ENCODE data around the gene ARHGAP4.

Gene ARHGAP4

DNA sequence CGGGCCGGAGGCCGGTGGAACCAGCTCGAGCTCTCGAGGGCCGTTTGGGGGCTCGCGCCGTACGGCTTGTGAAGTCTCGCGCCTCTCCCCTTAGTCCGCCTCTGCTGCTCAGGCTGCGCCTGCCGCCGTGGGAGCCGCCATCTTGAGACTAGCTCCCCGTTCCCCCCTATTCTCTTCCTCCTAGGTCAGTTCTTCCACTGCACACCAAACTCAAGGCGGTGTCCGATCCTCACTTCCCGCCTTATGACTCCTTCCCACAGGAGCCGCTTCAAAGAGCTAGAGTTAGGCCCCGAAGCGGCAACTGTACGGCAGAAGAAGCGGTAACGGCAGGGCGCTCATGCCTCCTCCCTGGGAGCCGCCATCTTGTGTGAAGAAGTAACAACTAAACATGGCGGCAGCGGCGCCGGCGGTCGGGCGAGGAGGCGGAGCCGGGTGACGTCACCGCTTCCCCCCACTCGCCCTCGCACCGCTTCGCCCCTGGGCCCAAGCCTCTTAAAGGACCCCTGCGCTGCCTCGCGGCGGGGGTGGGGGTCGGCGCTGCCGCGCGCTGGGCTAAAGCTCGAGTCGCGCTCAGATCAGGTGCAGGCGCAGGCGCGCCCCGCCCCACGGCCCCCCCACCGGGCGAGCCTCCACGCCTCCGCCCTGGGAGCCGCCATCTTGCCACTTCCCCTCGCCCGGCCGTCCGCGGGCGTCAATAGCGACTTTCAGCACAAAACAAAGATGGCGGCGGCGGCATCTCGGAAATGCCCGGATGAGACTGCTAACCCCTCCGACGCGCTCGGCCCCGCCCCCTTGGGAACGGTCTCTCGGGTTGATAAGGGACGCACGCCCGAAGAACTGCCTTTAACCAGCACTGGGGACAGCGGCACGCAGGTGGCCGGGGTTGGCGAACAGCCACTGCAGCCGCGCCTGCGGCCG, 45.6 kb upstream of the ARHGAP4 start, which contains the start of gene HCFC1:
TSS of gene HCFC1 (minus strand) at position 369 of the 918 bp plus-strand sequence. CDS start 978 bp downstream, outside the sequence.
- DNase-seq = peak; percentile 81
- H3K4me3 ChIP-seq (ENCODE audit: low read depth, low read length) = peak within 1 kb of the TSS; percentile 87
- no peaks in the 10 kb centered on the region for H3K27me3 ChIP-seq (replicated peaks)
- no peaks in the 10 kb centered on the region for H3K36me3 ChIP-seq (replicated peaks)
- peak within 1 kb of the TSS; percentile 98 for H3K27ac ChIP-seq
- TF ChIP-seq, protein P1, sequence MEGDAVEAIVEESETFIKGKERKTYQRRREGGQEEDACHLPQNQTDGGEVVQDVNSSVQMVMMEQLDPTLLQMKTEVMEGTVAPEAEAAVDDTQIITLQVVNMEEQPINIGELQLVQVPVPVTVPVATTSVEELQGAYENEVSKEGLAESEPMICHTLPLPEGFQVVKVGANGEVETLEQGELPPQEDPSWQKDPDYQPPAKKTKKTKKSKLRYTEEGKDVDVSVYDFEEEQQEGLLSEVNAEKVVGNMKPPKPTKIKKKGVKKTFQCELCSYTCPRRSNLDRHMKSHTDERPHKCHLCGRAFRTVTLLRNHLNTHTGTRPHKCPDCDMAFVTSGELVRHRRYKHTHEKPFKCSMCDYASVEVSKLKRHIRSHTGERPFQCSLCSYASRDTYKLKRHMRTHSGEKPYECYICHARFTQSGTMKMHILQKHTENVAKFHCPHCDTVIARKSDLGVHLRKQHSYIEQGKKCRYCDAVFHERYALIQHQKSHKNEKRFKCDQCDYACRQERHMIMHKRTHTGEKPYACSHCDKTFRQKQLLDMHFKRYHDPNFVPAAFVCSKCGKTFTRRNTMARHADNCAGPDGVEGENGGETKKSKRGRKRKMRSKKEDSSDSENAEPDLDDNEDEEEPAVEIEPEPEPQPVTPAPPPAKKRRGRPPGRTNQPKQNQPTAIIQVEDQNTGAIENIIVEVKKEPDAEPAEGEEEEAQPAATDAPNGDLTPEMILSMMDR (IDR thresholded peaks at IDR 0.05; ENCODE audit: low read depth, low read length, missing control alignments) = no peak
- in situ Hi-C loops (cut with HindIII; ENCODE audit: low pct_ligation_motif_present, low sequenced_read_pairs) = no loop called here

DNA sequence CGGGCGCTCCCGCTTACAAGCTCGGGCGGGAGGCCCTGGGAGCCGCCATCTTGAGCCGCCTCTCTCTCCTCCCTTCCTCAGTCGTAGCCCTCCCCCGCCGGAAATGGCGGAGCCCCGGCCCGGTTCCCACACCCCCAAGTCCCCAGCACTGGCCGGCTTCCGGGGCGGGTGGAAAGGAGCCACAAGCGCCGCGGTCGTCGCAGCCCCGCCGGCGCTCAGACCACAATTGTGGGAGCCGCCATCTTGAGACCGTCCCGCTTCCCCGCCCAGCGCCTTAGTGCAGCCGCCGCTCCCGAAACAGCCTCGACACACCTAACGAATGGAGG, 45.0 kb upstream of the ARHGAP4 start:
- peak; percentile 82 for DNase-seq
- Histone ChIP-seq H3K36me3 (replicated peaks) (no peaks in the 10 kb centered on the region), H3K27ac (peak overlapping the region; percentile 98), H3K4me3 (ENCODE audit: low read depth, low read length) (peak overlapping the region; percentile 87), H3K27me3 (replicated peaks) (no peaks in the 10 kb centered on the region)
- TF ChIP-seq, protein P1 (IDR thresholded peaks at IDR 0.05; ENCODE audit: low read depth, low read length, missing control alignments) = no peak
- in situ Hi-C loops (cut with HindIII; ENCODE audit: low pct_ligation_motif_present, low sequenced_read_pairs) = no loop called here

DNA sequence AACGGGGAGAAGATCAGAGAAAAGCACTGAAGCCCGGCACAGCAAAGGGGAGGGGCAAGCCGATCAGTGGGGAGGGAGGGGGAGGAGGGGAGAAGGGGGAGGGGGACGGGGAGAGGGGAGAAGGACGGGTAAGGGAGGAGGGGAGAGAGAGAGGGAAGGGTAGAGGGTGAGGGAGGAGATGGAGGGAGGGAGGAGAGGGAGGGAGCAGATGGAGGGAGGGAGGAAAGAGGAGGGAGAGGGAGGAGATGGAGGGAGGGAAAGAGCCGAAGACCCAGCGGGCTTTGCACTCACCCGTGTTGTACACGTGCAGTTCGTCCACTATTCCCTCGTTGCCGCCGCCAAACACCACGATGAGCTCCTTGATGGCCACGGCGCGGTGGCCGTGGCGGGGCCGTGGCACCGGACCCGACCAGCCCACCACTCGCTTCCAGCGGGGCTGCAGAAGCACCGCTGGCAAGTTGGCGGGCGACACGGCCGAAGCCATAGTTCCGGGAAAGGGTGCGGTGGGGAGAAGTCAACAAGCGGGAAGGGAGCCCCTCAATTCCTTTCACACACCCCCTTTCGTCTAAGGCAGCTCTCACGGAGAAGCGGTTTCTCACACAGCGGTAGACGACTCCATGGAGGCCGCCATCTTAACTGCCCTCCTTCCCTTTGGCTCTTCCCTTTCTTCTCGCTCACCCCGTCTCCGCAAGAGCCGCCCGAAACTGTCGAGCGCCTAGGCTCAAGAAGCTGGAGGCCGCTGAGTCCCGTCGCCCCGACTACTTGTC, 44.5 kb upstream of the ARHGAP4 start:
- DNase-seq = peak; percentile 35
- TF ChIP-seq, protein P1 (IDR thresholded peaks at IDR 0.05; ENCODE audit: low read depth, low read length, missing control alignments) = no peak
- in situ Hi-C loops (cut with HindIII; ENCODE audit: low pct_ligation_motif_present, low sequenced_read_pairs) = no loop called here

DNA sequence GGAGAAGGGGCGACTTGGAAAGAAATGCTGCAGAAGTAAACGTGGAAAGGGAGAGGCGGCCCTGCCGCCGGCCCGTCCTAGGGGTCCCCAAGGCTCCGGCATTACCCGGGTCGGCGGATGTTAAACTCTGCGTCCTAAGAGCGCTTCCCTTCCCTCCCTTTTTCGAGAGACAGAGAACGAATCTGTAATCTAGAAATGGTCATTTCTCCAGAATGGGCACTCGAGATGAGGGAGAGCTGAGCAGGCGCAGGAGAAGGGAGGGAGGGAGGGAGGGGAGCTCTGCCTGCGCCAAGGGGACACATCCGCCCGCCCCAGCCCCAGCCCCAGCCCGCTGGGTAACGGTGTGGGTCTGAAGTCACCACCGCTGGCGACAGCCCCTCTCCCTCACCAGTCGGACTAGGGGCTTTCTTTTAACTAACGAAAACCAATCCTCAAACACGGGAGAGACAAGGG, 43.9 kb upstream of the ARHGAP4 start:
- Histone ChIP-seq H3K36me3 (replicated peaks) (no peaks in the 10 kb centered on the region), H3K4me3 (ENCODE audit: low read depth, low read length) (peak overlapping the region; percentile 87), H3K27me3 (replicated peaks) (no peaks in the 10 kb centered on the region), H3K27ac (no peak overlapping the region)
- DNase-seq = no peak
- TF ChIP-seq, protein P1 (IDR thresholded peaks at IDR 0.05; ENCODE audit: low read depth, low read length, missing control alignments) = no peak
- in situ Hi-C loops (cut with HindIII; ENCODE audit: low pct_ligation_motif_present, low sequenced_read_pairs) = no loop called here

More for the DNA sequence above, 44.5 kb upstream of the ARHGAP4 start:
- Histone ChIP-seq H3K4me3 (ENCODE audit: low read depth, low read length) (peak overlapping the region; percentile 87), H3K27me3 (replicated peaks) (no peaks in the 10 kb centered on the region), H3K27ac (peak overlapping the region; percentile 98), H3K36me3 (replicated peaks) (no peaks in the 10 kb centered on the region)

DNA sequence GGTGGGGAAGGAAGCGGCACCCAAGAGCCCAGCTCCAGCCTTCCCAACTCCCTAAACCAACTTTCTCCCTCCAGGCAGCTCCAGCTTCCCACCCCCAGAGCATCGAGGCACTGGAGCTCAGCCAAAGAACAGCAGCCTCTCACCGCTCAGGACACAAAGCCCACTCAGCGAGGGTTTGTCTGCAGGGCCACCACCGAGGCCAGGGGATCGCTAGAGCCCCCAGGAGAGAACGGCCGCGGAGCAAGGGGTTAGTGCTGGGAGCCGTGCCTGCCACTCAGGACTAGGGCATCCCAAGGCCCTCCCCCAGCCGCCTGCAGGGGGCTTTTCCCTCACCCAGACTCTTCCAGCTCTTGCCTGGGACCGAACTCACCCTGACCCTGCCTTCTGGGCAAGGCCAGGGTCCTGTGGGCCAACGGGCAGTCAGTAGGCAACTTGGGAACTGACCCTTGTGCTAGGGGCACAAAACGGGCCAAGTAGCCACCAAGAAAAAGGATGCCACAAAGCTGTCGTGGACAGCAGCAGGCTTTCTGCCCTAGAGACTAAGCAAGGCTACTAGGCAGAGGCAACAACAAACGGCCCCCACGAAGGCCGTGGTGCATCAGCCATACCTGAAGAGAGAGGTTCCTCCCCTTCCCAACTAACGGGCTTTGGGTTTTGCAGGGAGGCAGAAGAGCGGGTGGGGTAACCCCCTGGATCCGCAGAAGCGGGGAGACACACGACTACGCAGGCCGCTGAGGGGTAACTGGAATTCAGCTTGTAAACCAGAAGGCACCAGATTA, 43.2 kb upstream of the ARHGAP4 start:
- DNase-seq = no peak
- TF ChIP-seq, protein P1 (IDR thresholded peaks at IDR 0.05; ENCODE audit: low read depth, low read length, missing control alignments) = peak; percentile 17
- Histone ChIP-seq H3K36me3 (replicated peaks) (no peaks in the 10 kb centered on the region), H3K27me3 (replicated peaks) (no peaks in the 10 kb centered on the region), H3K4me3 (ENCODE audit: low read depth, low read length) (peak overlapping the region; percentile 87), H3K27ac (no peak overlapping the region)
- in situ Hi-C loops (cut with HindIII; ENCODE audit: low pct_ligation_motif_present, low sequenced_read_pairs) = no loop called here
